GM12864 (cell line): ENCODE measurements around the gene CRB2.

Experiments used
- DNase-seq: peaks from one replicate; pipeline ENCODE4 v3.0.0-alpha.2; 2011; ENCODE audit warnings: low read depth
- H3K4me3 ChIP-seq: 2 replicates; pipeline ENCODE4 v1.5.1; 2011; ENCODE audit warnings: mild to moderate bottlenecking, low read depth, low read length, control low read depth
- CTCF ChIP-seq: IDR thresholded peaks from 2 replicates; pipeline ENCODE4 v1.5.1; 2011; ENCODE audit warnings: low read depth, mild to moderate bottlenecking, moderate library complexity, low read length, control low read depth, inconsistent platforms; ENCODE audit errors: missing control alignments

Gene CRB2

DNA sequence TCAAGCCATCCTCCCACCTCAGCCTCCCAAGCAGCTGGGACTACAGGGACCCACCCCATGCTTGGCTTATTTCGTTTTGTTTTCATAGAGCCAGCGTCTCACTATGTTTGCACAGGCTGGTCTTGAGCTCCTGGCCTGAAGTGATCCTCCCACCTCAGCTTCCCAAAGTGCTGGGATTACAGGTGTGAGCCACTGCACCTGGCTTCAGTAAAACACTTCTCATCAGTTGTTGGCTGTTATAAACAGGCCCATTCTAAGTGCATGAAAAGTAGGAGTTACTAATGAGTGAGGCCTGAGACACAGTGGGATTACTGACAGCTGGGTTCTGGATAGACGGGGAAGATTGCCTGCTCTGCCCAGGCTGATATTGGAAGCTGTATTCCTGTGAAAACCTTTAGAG lies 3.5 kb downstream of the CRB2 start:
- DNase-seq = no peak
- no peak overlapping the region for H3K4me3 ChIP-seq
- TF ChIP-seq CTCF = no peak

- no peak for DNase-seq
- no peak for TF ChIP-seq CTCF
- H3K4me3 ChIP-seq = no peak overlapping the region
These were observed 4.4 kb downstream of the CRB2 start for GRCh38 chr9:123360161-123361085.

DNA sequence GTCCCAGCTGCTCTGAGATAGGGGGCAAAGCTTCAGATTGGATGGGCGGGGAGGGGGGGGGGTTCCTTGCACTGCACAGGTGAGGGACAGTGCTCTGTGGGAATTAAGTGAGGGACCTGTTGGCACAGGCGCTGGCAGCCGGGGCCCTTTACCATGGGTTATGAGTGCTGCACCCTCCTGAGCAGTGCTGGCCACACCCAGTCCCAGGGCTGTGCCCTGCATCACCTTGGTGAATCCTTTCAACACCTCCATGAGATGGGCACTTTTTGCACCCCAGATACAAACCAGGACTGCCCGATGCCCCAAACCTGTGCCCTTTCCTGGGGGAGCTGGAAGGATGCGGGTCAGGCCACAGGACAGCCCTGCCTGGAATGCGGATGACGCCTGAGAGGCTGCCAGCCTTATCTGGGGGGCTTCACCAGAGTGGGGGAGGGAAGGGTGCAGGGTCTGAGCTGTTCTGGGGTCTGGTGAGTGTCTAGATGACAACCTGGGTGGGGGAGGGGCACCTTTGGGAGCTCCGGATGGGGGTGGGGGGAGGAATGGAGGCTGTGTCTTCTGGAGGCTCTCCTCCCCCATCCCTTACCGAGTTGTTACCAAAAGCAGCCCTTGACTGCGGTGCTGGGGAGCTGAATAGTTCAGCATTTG lies 5.2 kb downstream of the CRB2 start:
- no peak for TF ChIP-seq CTCF
- DNase-seq = no peak
- H3K4me3 ChIP-seq = no peak overlapping the region

DNA sequence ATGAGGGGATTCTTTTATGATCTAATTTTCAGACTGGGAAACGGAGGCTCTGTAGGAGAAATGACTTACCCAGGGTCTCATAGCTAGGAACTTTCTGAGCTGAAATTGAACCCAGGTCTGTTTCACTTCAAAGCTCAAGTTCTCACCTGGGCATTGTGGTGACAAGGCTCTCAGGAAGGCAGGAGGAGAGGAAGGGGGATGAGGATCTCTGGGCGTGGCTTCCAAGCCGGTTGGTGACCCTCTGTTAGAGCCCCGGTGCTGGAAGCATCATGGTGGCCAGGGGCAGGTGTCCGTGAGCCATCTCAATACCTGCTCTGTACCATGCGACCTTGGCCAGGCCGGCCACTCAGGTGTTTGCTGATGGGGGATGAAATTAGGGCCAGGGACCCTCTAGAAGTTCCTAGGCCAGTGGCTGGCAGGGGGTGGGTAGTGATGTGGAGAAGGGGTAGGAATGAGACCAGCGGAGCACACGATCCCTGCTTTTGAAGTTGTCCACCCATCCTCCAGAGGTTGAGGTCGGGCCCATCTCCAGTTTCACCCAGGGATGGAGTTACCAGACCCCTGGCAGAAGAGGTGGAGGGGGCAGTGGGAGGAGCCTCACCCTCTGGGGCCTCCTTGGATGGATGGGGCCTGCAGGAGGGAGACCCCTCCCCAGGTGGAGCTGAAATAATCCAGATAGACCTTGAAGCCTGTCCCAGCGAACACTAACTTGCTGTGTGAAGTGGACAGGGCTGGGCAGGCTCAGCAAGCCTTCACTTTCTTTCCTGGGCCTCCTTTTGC lies 5.9 kb downstream of the CRB2 start:
- no peak for DNase-seq
- H3K4me3 ChIP-seq = no peak overlapping the region
- TF ChIP-seq CTCF = no peak

GRCh38 chr9:123362856-123363255 lies 6.9 kb downstream of the CRB2 start:
- no peak for DNase-seq
- TF ChIP-seq CTCF = no peak
- H3K4me3 ChIP-seq = no peak overlapping the region

DNA sequence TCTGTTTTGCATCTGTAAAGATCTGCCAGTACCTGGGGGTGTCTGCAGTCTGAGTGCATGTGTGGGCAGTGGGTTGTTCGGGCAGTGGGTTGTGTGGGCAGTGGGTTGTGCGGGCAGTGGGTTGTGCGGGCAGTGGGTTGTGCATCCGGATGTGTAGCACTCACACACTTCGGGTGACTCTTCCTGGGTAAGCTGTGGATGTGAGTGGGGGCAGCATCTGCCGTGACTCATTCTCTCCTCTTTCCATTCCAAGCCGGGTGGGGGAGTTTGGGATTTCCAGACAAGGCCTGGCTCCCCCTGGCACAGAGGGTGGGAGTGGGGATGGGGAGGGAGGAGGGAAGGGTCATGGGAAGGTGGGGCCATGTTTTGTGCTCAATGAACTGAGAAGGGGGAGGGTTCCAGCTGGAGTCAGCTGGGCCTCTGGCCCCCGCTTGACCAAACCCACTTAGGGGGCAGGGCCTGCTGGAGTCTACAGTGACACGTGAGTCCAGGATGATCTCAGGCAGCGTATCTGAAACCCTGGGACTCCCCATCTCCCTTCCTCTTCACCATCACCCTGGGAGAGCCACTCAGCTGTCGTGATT lies 8.3 kb downstream of the CRB2 start:
- no peak for TF ChIP-seq CTCF
- H3K4me3 ChIP-seq = no peak overlapping the region
- DNase-seq = no peak
